ENCODE data around the gene RHBDF1.

Gene RHBDF1

DNA sequence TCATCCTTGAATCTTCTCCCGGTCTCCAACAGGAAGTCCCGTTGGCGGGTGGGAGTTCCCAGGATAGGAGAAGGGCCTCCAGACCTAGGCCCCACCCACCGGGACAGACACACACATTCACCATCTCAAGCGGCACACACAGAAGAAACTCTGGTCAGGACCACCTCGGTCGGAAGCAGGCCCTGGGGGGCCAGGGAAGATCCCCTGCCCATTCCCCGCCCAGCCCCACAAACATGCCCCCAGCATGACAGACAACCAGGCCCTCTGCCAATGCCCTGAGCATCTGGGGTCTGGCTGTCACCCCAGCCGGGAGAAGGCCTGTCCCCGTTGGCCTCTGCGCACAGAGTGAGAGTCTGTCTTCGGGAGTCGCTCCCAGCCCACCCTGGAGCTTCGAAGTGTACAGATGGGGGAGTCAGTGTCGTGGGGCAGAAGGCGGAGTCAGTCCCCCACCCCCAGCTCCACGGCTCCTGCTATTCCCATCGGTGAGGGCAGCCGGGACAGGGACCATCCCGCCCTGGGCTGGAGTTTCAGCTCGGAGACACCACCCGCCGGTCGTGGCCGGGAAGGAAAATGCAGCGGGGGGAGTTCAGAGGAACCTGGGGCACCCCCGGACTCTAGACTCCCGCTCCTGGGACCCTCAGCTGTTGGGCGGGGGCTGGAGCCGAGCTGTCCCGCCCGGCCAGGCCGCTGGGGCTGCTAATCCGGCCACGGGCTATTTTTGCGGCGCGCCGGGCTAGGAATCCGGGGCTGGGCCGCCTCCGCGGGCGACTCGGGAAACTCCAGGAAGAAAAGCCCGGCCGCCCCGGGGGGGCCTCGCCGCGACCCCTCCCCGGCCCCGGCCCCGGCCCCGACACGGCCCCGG, 660 bp downstream of the RHBDF1 start:
- peak overlapping the region; percentile 93 to 97 for H3K27ac ChIP-seq
- TF ChIP-seq, protein P1, sequence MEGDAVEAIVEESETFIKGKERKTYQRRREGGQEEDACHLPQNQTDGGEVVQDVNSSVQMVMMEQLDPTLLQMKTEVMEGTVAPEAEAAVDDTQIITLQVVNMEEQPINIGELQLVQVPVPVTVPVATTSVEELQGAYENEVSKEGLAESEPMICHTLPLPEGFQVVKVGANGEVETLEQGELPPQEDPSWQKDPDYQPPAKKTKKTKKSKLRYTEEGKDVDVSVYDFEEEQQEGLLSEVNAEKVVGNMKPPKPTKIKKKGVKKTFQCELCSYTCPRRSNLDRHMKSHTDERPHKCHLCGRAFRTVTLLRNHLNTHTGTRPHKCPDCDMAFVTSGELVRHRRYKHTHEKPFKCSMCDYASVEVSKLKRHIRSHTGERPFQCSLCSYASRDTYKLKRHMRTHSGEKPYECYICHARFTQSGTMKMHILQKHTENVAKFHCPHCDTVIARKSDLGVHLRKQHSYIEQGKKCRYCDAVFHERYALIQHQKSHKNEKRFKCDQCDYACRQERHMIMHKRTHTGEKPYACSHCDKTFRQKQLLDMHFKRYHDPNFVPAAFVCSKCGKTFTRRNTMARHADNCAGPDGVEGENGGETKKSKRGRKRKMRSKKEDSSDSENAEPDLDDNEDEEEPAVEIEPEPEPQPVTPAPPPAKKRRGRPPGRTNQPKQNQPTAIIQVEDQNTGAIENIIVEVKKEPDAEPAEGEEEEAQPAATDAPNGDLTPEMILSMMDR (IDR thresholded peaks at IDR 0.05): peak in 1 of 2 experiments; percentile 35
- peak overlapping the region; percentile 85 to 89 for H3K4me3 ChIP-seq
- H3K4me1 ChIP-seq: peaks cover 9 to 86% (median 84%) of the 10 kb centered on the region in 4 donors
- H3K9me3 ChIP-seq: no peaks in the 10 kb centered on the region
- H3K27me3 ChIP-seq: no peaks in the 10 kb centered on the region
- no peaks in the 10 kb centered on the region for H3K36me3 ChIP-seq
- peak; percentile 91 to 93 for DNase-seq
- intact Hi-C loops (cut with DNase I; ENCODE audit: low total_unique reads): no loop called here

DNA sequence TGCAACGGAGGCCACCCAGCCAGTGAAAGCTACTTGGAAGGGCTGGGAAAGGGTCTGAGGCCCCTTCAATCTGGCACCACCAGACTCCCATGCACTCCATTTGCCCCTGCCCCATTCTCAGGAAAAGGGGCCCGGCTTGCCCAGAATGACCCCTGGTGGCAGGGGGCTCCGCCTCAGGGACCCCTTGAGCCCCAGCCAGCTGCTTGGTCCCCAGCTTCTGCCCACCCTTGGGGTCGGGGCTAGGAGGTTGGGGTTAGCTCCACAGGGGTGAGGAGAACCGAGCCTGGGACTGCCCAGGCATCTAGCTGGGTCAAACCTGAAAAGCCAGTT, 1.3 kb downstream of the RHBDF1 start:
- Histone ChIP-seq H3K36me3 (no peaks in the 10 kb centered on the region), H3K4me1 (peaks cover 3 to 86% (median 84%) of the 10 kb centered on the region in 4 donors), H3K27me3 (no peaks in the 10 kb centered on the region), H3K27ac (peak overlapping the region; percentile 93 to 97), H3K9me3 (no peaks in the 10 kb centered on the region), H3K4me3 (peak overlapping the region; percentile 85 to 89)
- DNase-seq: no peak
- intact Hi-C loops (cut with DNase I; ENCODE audit: low total_unique reads): no loop called here
- TF ChIP-seq, protein P1 (IDR thresholded peaks at IDR 0.05): no peak

DNA sequence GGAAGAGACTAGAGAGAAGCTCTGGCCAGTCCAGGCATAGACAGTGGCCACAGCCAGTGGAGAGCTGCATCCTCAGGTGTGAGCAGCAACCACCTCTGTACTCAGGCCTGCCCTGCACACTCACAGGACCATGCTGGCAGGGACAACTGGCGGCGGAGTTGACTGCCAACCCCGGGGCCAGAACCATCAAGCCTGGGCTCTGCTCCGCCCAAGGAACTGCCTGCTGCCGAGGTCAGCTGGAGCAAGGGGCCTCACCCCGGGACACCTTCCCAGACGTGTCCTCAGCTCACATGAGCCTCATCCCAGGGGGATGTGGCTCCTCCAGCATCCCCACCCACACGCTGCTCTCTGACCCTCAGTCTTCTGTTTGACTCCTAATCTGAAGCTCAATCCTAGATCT, 3.2 kb downstream of the RHBDF1 start:
- H3K9me3 ChIP-seq: no peaks in the 10 kb centered on the region
- intact Hi-C loops (cut with DNase I; ENCODE audit: low total_unique reads): no loop called here
- DNase-seq: no peak
- TF ChIP-seq, protein P1 (IDR thresholded peaks at IDR 0.05): no peak
- peak overlapping the region; percentile 51 to 97 for H3K27ac ChIP-seq
- H3K4me1 ChIP-seq: peaks cover 0 to 82% (median 78%) of the 10 kb centered on the region in 4 donors
- H3K4me3 ChIP-seq: peak overlapping the region; percentile 2 to 6
- no peaks in the 10 kb centered on the region for H3K27me3 ChIP-seq
- peaks cover 9% of the 10 kb centered on the region in 3 donors for H3K36me3 ChIP-seq

DNA sequence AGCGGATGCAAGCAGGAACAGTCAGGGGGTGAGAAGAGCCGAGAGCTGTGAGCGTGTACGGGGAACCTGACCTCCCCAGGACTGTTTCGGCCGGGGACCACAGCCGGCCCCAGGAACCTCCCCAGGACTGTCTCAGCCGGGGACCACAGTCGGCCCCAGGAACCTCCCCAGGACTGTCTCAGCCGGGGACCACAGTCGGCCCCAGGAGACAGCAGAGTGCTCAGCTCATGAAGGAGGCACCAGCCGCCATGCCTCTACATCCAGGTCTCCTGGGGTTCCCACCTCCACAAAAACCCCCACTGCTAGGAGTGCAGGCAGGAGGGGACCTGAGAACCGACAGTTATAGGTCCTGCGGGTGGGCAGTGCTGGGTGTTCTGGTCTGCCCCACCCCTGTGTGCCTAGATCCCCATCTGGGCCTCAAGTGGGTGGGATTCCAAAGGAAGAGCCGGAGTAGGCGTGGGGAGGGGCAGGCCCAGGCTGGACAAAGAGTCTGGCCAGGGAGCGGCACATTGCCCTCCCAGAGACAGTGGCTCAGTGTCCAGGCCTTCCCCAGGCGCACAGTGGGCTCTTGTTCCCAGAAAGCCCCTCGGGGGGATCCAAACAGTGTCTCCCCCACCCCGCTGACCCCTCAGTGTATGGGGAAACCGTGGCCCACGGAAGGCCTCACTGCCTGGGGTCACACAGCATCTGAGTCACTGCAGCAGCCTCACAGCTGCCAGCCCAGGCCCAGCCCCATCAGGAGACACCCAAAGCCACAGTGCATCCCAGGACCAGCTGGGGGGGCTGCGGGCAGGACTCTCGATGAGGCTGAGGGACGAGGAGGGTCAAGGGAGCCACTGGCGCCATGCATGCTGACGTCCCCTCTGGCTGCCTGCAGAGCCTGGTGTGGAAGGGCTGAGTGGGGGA, 4.3 kb downstream of the RHBDF1 start:
- Histone ChIP-seq H3K4me3 (peak overlapping the region; percentile 2 to 6), H3K27me3 (no peaks in the 10 kb centered on the region), H3K36me3 (peaks cover 19 to 20% (median 20%) of the 10 kb centered on the region in 3 donors), H3K9me3 (no peaks in the 10 kb centered on the region), H3K4me1 (peaks cover 0 to 72% (median 70%) of the 10 kb centered on the region in 4 donors), H3K27ac (peak overlapping the region; percentile 51 to 97)
- intact Hi-C loops (cut with DNase I; ENCODE audit: low total_unique reads): no loop called here
- TF ChIP-seq, protein P1 (IDR thresholded peaks at IDR 0.05): no peak
- no peak for DNase-seq

- peaks cover 0 to 65% (median 63%) of the 10 kb centered on the region in 4 donors for H3K4me1 ChIP-seq
- DNase-seq: no peak
- peak overlapping the region in 1 of 2 donors; percentile 0 for H3K4me3 ChIP-seq
- TF ChIP-seq, protein P1 (IDR thresholded peaks at IDR 0.05): no peak
- H3K27me3 ChIP-seq: no peaks in the 10 kb centered on the region
- no peaks in the 10 kb centered on the region for H3K9me3 ChIP-seq
- H3K27ac ChIP-seq: peak overlapping the region; percentile 51 to 97
- intact Hi-C loops (cut with DNase I; ENCODE audit: low total_unique reads): no loop called here
- H3K36me3 ChIP-seq: peaks cover 28% of the 10 kb centered on the region in 3 donors
These were observed 5.1 kb downstream of the RHBDF1 start for GRCh38 chr16:67183-67791.

All from tibial artery (tissue), 4 donors.